ENCODE data around the gene P3H3. TPM values are rescaled to one million over a fixed set of nuclear protein-coding genes. Genes with fewer than 3 reads are reported as not detected.

P3H3 gene
- total and polyA plus RNA-seq, 4 donors: 0.42 to 1.9 (median 1.6) TPM

DNA sequence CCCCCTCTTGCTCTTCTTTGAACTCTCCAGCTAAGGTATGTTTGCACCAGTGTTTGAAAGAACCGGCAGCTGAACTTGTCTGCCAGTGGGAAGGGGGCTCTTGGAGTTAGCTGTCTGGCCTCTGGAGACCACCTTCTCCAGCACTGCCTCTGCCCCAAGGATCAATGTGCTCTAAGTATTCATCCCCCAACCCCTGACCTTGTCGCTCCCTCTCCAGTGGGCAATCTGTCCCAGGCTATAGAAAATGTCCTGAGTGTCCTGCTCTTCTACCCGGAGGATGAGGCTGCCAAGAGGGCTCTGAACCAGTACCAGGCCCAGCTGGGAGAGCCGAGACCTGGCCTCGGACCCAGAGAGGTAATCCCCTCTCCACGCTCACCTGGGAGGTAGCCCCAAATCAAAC, 2.8 kb downstream of the P3H3 start:
- Histone ChIP-seq H3K27ac (ENCODE audit: low read depth in 1 of 2, low read length in 2 of 2) (no peak overlapping the region), H3K4me1 (ENCODE audit: control insufficient read depth in 4 of 4, insufficient read depth in 4 of 4, low read length in 3 of 4) (peaks cover 7 to 17% (median 12%) of the 10 kb centered on the region in 4 donors), H3K9me3 (ENCODE audit: control insufficient read depth in 4 of 4, low read length in 3 of 4) (no peaks in the 10 kb centered on the region), H3K9ac (ENCODE audit: low read depth in 1 of 2, low read length in 2 of 2) (no peak overlapping the region), H3K4me3 (ENCODE audit: low read depth in 1 of 3, low read length in 3 of 3) (no peak overlapping the region), H3K36me3 (ENCODE audit: control insufficient read depth in 4 of 4, insufficient read depth in 3 of 4, low read depth in 1 of 4, low read length in 3 of 4) (no peaks in the 10 kb centered on the region), H3K27me3 (ENCODE audit: control insufficient read depth in 4 of 4, insufficient read depth in 4 of 4, low read length in 3 of 4) (peaks cover 0 to 2% (median 0%) of the 10 kb centered on the region in 4 donors)
- WGBS: 87% methylated on average over 6 of the region's 6 CpGs
- TF ChIP-seq, protein P1, sequence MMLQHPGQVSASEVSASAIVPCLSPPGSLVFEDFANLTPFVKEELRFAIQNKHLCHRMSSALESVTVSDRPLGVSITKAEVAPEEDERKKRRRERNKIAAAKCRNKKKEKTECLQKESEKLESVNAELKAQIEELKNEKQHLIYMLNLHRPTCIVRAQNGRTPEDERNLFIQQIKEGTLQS (IDR thresholded peaks at IDR 0.05): no peak
- TF ChIP-seq TAF1 (conservative IDR thresholded peaks at IDR 0.05) (no peak), HNF4A (conservative IDR thresholded peaks at IDR 0.05) (no peak), EGR1 (IDR thresholded peaks at IDR 0.05; ENCODE audit: low read depth in 2 of 2) (no peak), HNF4G (IDR thresholded peaks at IDR 0.05) (no peak), FOXA2 (IDR thresholded peaks at IDR 0.05) (no peak), SP1 (IDR thresholded peaks at IDR 0.05) (no peak), GABPA (IDR thresholded peaks at IDR 0.05 in 1 of 2, conservative IDR thresholded peaks at IDR 0.05 in 1 of 2) (no peak), NR2F2 (IDR thresholded peaks at IDR 0.05) (no peak), FOXA1 (IDR thresholded peaks at IDR 0.05) (no peak)
- TF ChIP-seq, protein P2, sequence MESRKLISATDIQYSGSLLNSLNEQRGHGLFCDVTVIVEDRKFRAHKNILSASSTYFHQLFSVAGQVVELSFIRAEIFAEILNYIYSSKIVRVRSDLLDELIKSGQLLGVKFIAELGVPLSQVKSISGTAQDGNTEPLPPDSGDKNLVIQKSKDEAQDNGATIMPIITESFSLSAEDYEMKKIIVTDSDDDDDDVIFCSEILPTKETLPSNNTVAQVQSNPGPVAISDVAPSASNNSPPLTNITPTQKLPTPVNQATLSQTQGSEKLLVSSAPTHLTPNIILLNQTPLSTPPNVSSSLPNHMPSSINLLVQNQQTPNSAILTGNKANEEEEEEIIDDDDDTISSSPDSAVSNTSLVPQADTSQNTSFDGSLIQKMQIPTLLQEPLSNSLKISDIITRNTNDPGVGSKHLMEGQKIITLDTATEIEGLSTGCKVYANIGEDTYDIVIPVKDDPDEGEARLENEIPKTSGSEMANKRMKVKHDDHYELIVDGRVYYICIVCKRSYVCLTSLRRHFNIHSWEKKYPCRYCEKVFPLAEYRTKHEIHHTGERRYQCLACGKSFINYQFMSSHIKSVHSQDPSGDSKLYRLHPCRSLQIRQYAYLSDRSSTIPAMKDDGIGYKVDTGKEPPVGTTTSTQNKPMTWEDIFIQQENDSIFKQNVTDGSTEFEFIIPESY (IDR thresholded peaks at IDR 0.05): no peak
- TF ChIP-seq, protein P3, sequence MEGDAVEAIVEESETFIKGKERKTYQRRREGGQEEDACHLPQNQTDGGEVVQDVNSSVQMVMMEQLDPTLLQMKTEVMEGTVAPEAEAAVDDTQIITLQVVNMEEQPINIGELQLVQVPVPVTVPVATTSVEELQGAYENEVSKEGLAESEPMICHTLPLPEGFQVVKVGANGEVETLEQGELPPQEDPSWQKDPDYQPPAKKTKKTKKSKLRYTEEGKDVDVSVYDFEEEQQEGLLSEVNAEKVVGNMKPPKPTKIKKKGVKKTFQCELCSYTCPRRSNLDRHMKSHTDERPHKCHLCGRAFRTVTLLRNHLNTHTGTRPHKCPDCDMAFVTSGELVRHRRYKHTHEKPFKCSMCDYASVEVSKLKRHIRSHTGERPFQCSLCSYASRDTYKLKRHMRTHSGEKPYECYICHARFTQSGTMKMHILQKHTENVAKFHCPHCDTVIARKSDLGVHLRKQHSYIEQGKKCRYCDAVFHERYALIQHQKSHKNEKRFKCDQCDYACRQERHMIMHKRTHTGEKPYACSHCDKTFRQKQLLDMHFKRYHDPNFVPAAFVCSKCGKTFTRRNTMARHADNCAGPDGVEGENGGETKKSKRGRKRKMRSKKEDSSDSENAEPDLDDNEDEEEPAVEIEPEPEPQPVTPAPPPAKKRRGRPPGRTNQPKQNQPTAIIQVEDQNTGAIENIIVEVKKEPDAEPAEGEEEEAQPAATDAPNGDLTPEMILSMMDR (IDR thresholded peaks at IDR 0.05; ENCODE audit: low read depth, low read length, missing input control): no peak
- TF ChIP-seq, protein P4, sequence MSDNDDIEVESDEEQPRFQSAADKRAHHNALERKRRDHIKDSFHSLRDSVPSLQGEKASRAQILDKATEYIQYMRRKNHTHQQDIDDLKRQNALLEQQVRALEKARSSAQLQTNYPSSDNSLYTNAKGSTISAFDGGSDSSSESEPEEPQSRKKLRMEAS (IDR thresholded peaks at IDR 0.05): no peak
- DNase-seq (ENCODE audit: low spot score): no peak

DNA sequence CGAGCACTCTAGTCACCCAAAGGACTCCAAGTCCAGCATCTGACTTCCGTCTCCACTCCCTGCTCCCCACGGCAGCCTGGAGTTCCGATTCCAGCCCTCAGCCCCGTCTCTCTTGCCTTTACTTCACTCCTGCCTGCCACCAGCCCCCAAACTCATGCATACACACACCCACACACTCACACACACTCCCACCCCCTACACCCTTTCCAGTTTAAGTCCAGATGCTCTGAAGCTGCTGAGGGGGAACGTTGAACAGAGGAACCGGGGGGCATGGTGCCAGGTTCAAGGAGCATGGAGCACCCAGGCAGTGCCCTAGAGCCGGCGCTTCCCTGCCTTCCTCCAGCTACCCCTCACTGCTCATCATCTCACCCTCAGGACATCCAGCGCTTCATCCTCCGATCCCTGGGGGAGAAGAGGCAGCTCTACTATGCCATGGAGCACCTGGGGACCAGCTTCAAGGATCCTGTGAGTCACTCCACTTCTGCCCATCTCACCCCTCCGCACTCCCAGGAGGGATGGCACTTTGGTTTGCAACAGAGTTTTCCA, 3.3 kb downstream of the P3H3 start:
- H3K9me3 ChIP-seq (ENCODE audit: control insufficient read depth in 4 of 4, low read length in 3 of 4): no peaks in the 10 kb centered on the region
- TF ChIP-seq HNF4A (conservative IDR thresholded peaks at IDR 0.05) (no peak), RAD21 (IDR thresholded peaks at IDR 0.05) (no peak), FOXA1 (IDR thresholded peaks at IDR 0.05) (no peak), RXRA (IDR thresholded peaks at IDR 0.05) (no peak), JUND (IDR thresholded peaks at IDR 0.05) (no peak), TAF1 (conservative IDR thresholded peaks at IDR 0.05) (no peak), YY1 (IDR thresholded peaks at IDR 0.05) (no peak), HNF4G (IDR thresholded peaks at IDR 0.05) (no peak), EGR1 (IDR thresholded peaks at IDR 0.05; ENCODE audit: low read depth in 2 of 2) (no peak), NR2F2 (IDR thresholded peaks at IDR 0.05) (no peak), SP1 (IDR thresholded peaks at IDR 0.05) (no peak)
- TF ChIP-seq, protein P3 (IDR thresholded peaks at IDR 0.05; ENCODE audit: low read depth, low read length, missing input control): no peak
- TF ChIP-seq, protein P1 (IDR thresholded peaks at IDR 0.05): no peak
- TF ChIP-seq, protein P2 (IDR thresholded peaks at IDR 0.05): no peak
- TF ChIP-seq, protein P5, sequence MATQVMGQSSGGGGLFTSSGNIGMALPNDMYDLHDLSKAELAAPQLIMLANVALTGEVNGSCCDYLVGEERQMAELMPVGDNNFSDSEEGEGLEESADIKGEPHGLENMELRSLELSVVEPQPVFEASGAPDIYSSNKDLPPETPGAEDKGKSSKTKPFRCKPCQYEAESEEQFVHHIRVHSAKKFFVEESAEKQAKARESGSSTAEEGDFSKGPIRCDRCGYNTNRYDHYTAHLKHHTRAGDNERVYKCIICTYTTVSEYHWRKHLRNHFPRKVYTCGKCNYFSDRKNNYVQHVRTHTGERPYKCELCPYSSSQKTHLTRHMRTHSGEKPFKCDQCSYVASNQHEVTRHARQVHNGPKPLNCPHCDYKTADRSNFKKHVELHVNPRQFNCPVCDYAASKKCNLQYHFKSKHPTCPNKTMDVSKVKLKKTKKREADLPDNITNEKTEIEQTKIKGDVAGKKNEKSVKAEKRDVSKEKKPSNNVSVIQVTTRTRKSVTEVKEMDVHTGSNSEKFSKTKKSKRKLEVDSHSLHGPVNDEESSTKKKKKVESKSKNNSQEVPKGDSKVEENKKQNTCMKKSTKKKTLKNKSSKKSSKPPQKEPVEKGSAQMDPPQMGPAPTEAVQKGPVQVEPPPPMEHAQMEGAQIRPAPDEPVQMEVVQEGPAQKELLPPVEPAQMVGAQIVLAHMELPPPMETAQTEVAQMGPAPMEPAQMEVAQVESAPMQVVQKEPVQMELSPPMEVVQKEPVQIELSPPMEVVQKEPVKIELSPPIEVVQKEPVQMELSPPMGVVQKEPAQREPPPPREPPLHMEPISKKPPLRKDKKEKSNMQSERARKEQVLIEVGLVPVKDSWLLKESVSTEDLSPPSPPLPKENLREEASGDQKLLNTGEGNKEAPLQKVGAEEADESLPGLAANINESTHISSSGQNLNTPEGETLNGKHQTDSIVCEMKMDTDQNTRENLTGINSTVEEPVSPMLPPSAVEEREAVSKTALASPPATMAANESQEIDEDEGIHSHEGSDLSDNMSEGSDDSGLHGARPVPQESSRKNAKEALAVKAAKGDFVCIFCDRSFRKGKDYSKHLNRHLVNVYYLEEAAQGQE (IDR thresholded peaks at IDR 0.05): no peak
- no peak overlapping the region for H3K27ac ChIP-seq (ENCODE audit: low read depth in 1 of 2, low read length in 2 of 2)
- DNase-seq (ENCODE audit: low spot score): no peak
- no peaks in the 10 kb centered on the region for H3K36me3 ChIP-seq (ENCODE audit: control insufficient read depth in 4 of 4, insufficient read depth in 3 of 4, low read depth in 1 of 4, low read length in 3 of 4)
- no peak overlapping the region for H3K4me3 ChIP-seq (ENCODE audit: low read depth in 1 of 3, low read length in 3 of 3)
- H3K4me1 ChIP-seq (ENCODE audit: control insufficient read depth in 4 of 4, insufficient read depth in 4 of 4, low read length in 3 of 4): peaks cover 7 to 17% (median 12%) of the 10 kb centered on the region in 4 donors
- 86% methylated on average over 12 of the region's 12 CpGs for WGBS
- H3K9ac ChIP-seq (ENCODE audit: low read depth in 1 of 2, low read length in 2 of 2): no peak overlapping the region
- peaks cover 0 to 2% (median 0%) of the 10 kb centered on the region in 4 donors for H3K27me3 ChIP-seq (ENCODE audit: control insufficient read depth in 4 of 4, insufficient read depth in 4 of 4, low read length in 3 of 4)

Measured in liver (tissue), 9 donors.